IMR-90 (cell line): Measurements from ENCODE around the gene LSM14A. TPM values are rescaled to one million over a fixed set of nuclear protein-coding genes. Genes with fewer than 3 reads are reported as not detected.

Source experiments
- ATAC-seq: fragments of 200-7000 bp; cut with Tn5 transposase; 2 replicates; pipeline ENCODE4 v1.9.1; 2020; ENCODE audit warnings: low read depth, mild to moderate bottlenecking, moderate library complexity
- BruUV-seq: library from RNA; stranded (reverse); fragments of 400-500 nt; replicated peaks from 2 replicates; lab custom pipeline; 2021; lab: Mats Ljungman, UMichigan
- CTCF ChIA-PET: fragments of 300-600 bp; formaldehyde crosslinking; extraction: SDS; loops from one replicate; lab custom pipeline; 2021; ENCODE audit warnings: antibody characterized with exemption; lab: Yijun Ruan, JAX
- POLR2A ChIA-PET: fragments of 300-600 bp; sonication (Branson Sonifier 250); formaldehyde crosslinking; loops from one replicate; lab custom pipeline; 2022; ENCODE audit warnings: antibody characterized with exemption; ENCODE audit not compliant: unreplicated experiment; lab: Charles Lee
- DNase-seq: peaks from one replicate; pipeline ENCODE4 v3.0.0; 2013
- H2AFZ ChIP-seq: replicated peaks from 2 replicates; pipeline ENCODE3; 2013; ENCODE audit warnings: low read length, mild to moderate bottlenecking; ENCODE audit not compliant: poor library complexity
- H2AK5ac ChIP-seq: 2 replicates; pipeline ENCODE4 v1.6.1; 2013; ENCODE audit warnings: low read depth, low read length, inconsistent platforms
- H2AK9ac ChIP-seq: replicated peaks from 2 replicates; pipeline ENCODE3; 2013; ENCODE audit warnings: mild to moderate bottlenecking, low read depth, low read length, moderate library complexity; ENCODE audit not compliant: poor library complexity
- H2BK120ac ChIP-seq: 2 replicates; pipeline ENCODE4 v1.6.1; 2013; ENCODE audit warnings: low read depth, low read length, inconsistent platforms
- H2BK15ac ChIP-seq: 3 replicates; pipeline ENCODE4 v1.6.1; 2013; ENCODE audit warnings: low read depth, low read length, inconsistent platforms
- H2BK20ac ChIP-seq: 2 replicates; pipeline ENCODE4 v1.6.1; 2013; ENCODE audit warnings: low read depth, mild to moderate bottlenecking, inconsistent platforms, low read length, moderate library complexity
- H2BK5ac ChIP-seq: 2 replicates; pipeline ENCODE4 v1.6.1; 2013; ENCODE audit warnings: mild to moderate bottlenecking, low read depth, low read length, inconsistent platforms; ENCODE audit not compliant: poor library complexity, severe bottlenecking
- H3K14ac ChIP-seq: replicated peaks from 2 replicates; pipeline ENCODE4 v1.6.1; 2013; ENCODE audit warnings: low read depth, low read length, inconsistent platforms
- H3K18ac ChIP-seq: 2 replicates; pipeline ENCODE4 v1.6.1; 2013; ENCODE audit warnings: low read depth, low read length, control low read depth
- H3K23ac ChIP-seq: 2 replicates; pipeline ENCODE4 v1.6.1; 2013; ENCODE audit warnings: low read depth, low read length, inconsistent platforms
- H3K27ac ChIP-seq: 2 replicates; pipeline ENCODE4 v1.5.1; 2013; ENCODE audit warnings: mild to moderate bottlenecking, control low read depth, low read length; ENCODE audit not compliant: insufficient read depth
- H3K27me3 ChIP-seq: 2 replicates; pipeline ENCODE4 v1.6.1; 2013; ENCODE audit warnings: low read length; ENCODE audit not compliant: control insufficient read depth, insufficient read depth
- H3K36me3 ChIP-seq: 2 replicates; pipeline ENCODE4 v1.6.1; 2013; ENCODE audit warnings: low read length, mixed read lengths; ENCODE audit not compliant: control insufficient read depth, insufficient read depth
- H3K4ac ChIP-seq: 2 replicates; pipeline ENCODE4 v1.6.1; 2013; ENCODE audit warnings: low read depth, low read length, inconsistent platforms
- H3K4me1 ChIP-seq: 2 replicates; pipeline ENCODE4 v1.6.1; 2013; ENCODE audit warnings: low read length, mixed read lengths; ENCODE audit not compliant: control insufficient read depth, insufficient read depth
- H3K4me2 ChIP-seq: 2 replicates; pipeline ENCODE4 v1.6.1; 2013; ENCODE audit warnings: low read depth, mild to moderate bottlenecking, control low read depth, low read length, moderate library complexity
- H3K4me3 ChIP-seq: 2 replicates; pipeline ENCODE4 v1.5.1; 2013; ENCODE audit warnings: low read depth, mild to moderate bottlenecking, control low read depth, low read length, moderate library complexity; ENCODE audit not compliant: insufficient read depth
- H3K56ac ChIP-seq: 2 replicates; pipeline ENCODE4 v1.6.1; 2013; ENCODE audit warnings: low read length, inconsistent platforms; ENCODE audit not compliant: insufficient read depth; ENCODE audit errors: extremely low read depth
- H3K79me1 ChIP-seq, 2 experiments: 2 replicates each; pipeline ENCODE4 v1.6.1; 2013; ENCODE audit warnings: low read length in 2 of 2, inconsistent platforms in 1 of 2, low read depth in 1 of 2
- H3K9ac ChIP-seq: 2 replicates; pipeline ENCODE4 v1.6.1; 2013; ENCODE audit warnings: low read depth, low read length, control low read depth
- H3K9me1 ChIP-seq: 2 replicates; pipeline ENCODE4 v1.6.1; 2013; ENCODE audit warnings: low read length, inconsistent platforms; ENCODE audit not compliant: insufficient read depth
- H3K9me3 ChIP-seq: 2 replicates; pipeline ENCODE4 v1.6.1; 2013; ENCODE audit warnings: low read length; ENCODE audit not compliant: control insufficient read depth, insufficient read depth
- H4K20me1 ChIP-seq: 2 replicates; pipeline ENCODE4 v1.6.1; 2013; ENCODE audit warnings: low read length, inconsistent platforms; ENCODE audit not compliant: insufficient read depth
- H4K5ac ChIP-seq: 2 replicates; pipeline ENCODE4 v1.6.1; 2013; ENCODE audit warnings: mild to moderate bottlenecking, low read depth, low read length, control low read depth
- H4K8ac ChIP-seq, 2 experiments: 2 replicates each; pipeline ENCODE4 v1.6.1; 2013; ENCODE audit warnings: low read depth in 2 of 2, low read length in 2 of 2, control low read depth in 1 of 2, inconsistent platforms in 1 of 2
- H4K91ac ChIP-seq: 2 replicates; pipeline ENCODE4 v1.6.1; 2013; ENCODE audit warnings: low read depth, low read length, inconsistent platforms; ENCODE audit not compliant: insufficient read depth
- BHLHE40 ChIP-seq: fragments of 150-350 bp; IDR thresholded peaks from 2 replicates; pipeline ENCODE4 v1.6.1; 2016; ENCODE audit warnings: mild to moderate bottlenecking, low read depth, low read length
- CEBPB ChIP-seq: IDR thresholded peaks from 2 replicates; pipeline ENCODE4 v1.6.1; 2012; ENCODE audit warnings: low read depth, low read length, improper control_type of control experiment
- CHD1 ChIP-seq: IDR thresholded peaks from 2 replicates; pipeline ENCODE4 v1.6.1; 2012; ENCODE audit warnings: low read depth, low read length, improper control_type of control experiment
- CTCF ChIP-seq: conservative IDR thresholded peaks from 2 replicates; pipeline ENCODE4 v1.5.1; 2012; ENCODE audit warnings: mild to moderate bottlenecking, low read depth, low read length, improper control_type of control experiment
- ELK1 ChIP-seq: fragments of 150-350 bp; IDR thresholded peaks from 2 replicates; pipeline ENCODE4 v1.6.1; 2016; ENCODE audit warnings: low read depth, mild to moderate bottlenecking, low read length, moderate library complexity, borderline replicate concordance
- FOS ChIP-seq: fragments of 150-350 bp; IDR thresholded peaks from 2 replicates; pipeline ENCODE4 v1.6.1; 2016; ENCODE audit warnings: low read depth, low read length
- MAFK ChIP-seq: IDR thresholded peaks from 2 replicates; pipeline ENCODE4 v1.6.1; 2012; ENCODE audit warnings: low read depth, low read length, improper control_type of control experiment
- MAZ ChIP-seq: IDR thresholded peaks from 2 replicates; pipeline ENCODE4 v1.6.1; 2012; ENCODE audit warnings: low read depth, mild to moderate bottlenecking, low read length, improper control_type of control experiment, moderate library complexity, borderline replicate concordance
- MXI1 ChIP-seq: IDR thresholded peaks from 2 replicates; pipeline ENCODE4 v1.6.1; 2012; ENCODE audit warnings: low read depth, mild to moderate bottlenecking, low read length, moderate library complexity, borderline replicate concordance
- NFE2L2 ChIP-seq: fragments of 150-350 bp; IDR thresholded peaks from 2 replicates; pipeline ENCODE4 v1.6.1; 2016; ENCODE audit warnings: low read depth, mild to moderate bottlenecking, low read length
- POLR2A ChIP-seq: IDR thresholded peaks from 2 replicates; pipeline ENCODE4 v1.6.1; 2012; ENCODE audit warnings: mild to moderate bottlenecking, low read depth, low read length
- RAD21 ChIP-seq: IDR thresholded peaks from 2 replicates; pipeline ENCODE4 v1.6.1; 2012; ENCODE audit warnings: low read length, improper control_type of control experiment
- RCOR1 ChIP-seq: IDR thresholded peaks from 2 replicates; pipeline ENCODE4 v1.6.1; 2012; ENCODE audit warnings: mild to moderate bottlenecking, low read length, improper control_type of control experiment; ENCODE audit not compliant: insufficient replicate concordance
- RFX5 ChIP-seq: IDR thresholded peaks from 2 replicates; pipeline ENCODE4 v1.8.0; 2012; ENCODE audit warnings: low read depth, mild to moderate bottlenecking, low read length, moderate library complexity
- SMC3 ChIP-seq: fragments of 150-350 bp; IDR thresholded peaks from 2 replicates; pipeline ENCODE4 v1.6.1; 2016; ENCODE audit warnings: low read depth, mild to moderate bottlenecking, antibody characterized with exemption, low read length, moderate library complexity
- USF2 ChIP-seq: fragments of 150-350 bp; IDR thresholded peaks from 2 replicates; pipeline ENCODE4 v1.6.1; 2017; ENCODE audit warnings: mild to moderate bottlenecking, antibody characterized with exemption, low read length, low read depth
- WGBS, 2 experiments: methylation state at CpG; one replicate each; pipeline versions ENCODE4 v1.1.5 to v1.1.7; 2013; ENCODE audit warnings: missing lambda C conversion rate in 2 of 2; ENCODE audit not compliant: insufficient read length in 1 of 2; ENCODE audit errors: extremely low coverage in 2 of 2; 5-methylcytosine and 5-hydroxymethylcytosine counted together
- dilution Hi-C: fragments of 300-500 bp; cut with HindIII; formaldehyde crosslinking; loops from one replicate; pipeline ENCODE4 v1.14.3; 2018; ENCODE audit warnings: low sequenced_read_pairs; ENCODE audit not compliant: unreplicated experiment
- in situ Hi-C: fragments of 300-500 bp; cut with MboI; formaldehyde crosslinking; loops from 3 replicates; pipeline ENCODE4 v1.14.3; 2019; ENCODE audit warnings: low sequenced_read_pairs, inconsistent platforms, mixed read lengths
- intact Hi-C: fragments of 100-400 bp; cut with micrococcal nuclease; formaldehyde crosslinking; loops from 2 replicates; pipeline ENCODE4 v1.10.0; 2022
- polyA plus RNA-seq, 3 experiments: library from polyadenylated mRNA; depleted of rRNA; stranded (reverse); fragments of >200 nt; gene quantifications; 2 replicates each; pipeline ENCODE4 v1.2.3, GENCODE V29; 2012; ENCODE audit warnings: low replicate concordance in 1 of 3
- total RNA-seq: library from RNA; depleted of rRNA; stranded (reverse); fragments of >200 nt; gene quantifications from 2 replicates; pipeline ENCODE4 v1.2.3, GENCODE V29; 2012

Gene LSM14A
- total and polyA plus RNA-seq, 2 of the 4 experiments (the other 2 are of a cell fraction), result 44.3 to 54.8 TPM

- Histone ChIP-seq H3K4me2 (no peak overlapping the region), H3K36me3 (no peaks in the 10 kb centered on the region), H2AK9ac (no peak overlapping the region), H4K5ac (no peak overlapping the region), H3K9ac (no peak overlapping the region), H3K9me3 (no peaks in the 10 kb centered on the region), H3K9me1 (no peaks in the 10 kb centered on the region), H3K14ac (no peak overlapping the region), H2BK120ac (no peak overlapping the region), H3K23ac (no peak overlapping the region), H3K79me1 (no peaks in the 10 kb centered on the region), H3K4ac (no peak overlapping the region), H2AFZ (no peak overlapping the region), H3K4me1 (no peaks in the 10 kb centered on the region), H4K8ac (no peak overlapping the region), H2BK20ac (no peak overlapping the region), H4K20me1 (no peaks in the 10 kb centered on the region), H3K27me3 (peaks cover 2% of the 10 kb centered on the region; the same call in 1 of the 2 replicates), H3K18ac (no peak overlapping the region), H3K4me3 (no peak overlapping the region), H2BK5ac (no peak overlapping the region), H2AK5ac (no peak overlapping the region), H2BK15ac (no peak overlapping the region), H3K27ac (no peak overlapping the region), H3K56ac (no peak overlapping the region), H4K91ac (no peak overlapping the region)
- ChIA-PET POLR2A (no interaction called here), CTCF (no interaction called here)
- in situ Hi-C loops, result loop anchor here (25.0 kb wide), 1 partner anchor 562 kb away; no protein-coding TSS in a partner anchor
- intact Hi-C loops, result no loop called here
- WGBS, 2 experiments, result no CpG with 5 or more reads among the region's 5 CpGs
- dilution Hi-C loops, result no loop called here
- DNase-seq (no peak), ATAC-seq (no peak)
- BruUV-seq, result no TSS peak
- TF ChIP-seq ELK1, result no peak
- no peak for TF ChIP-seq SMC3
- no peak for TF ChIP-seq POLR2A
- TF ChIP-seq CTCF, result no peak
- TF ChIP-seq MXI1, result no peak
- no peak for TF ChIP-seq RAD21
- no peak for TF ChIP-seq RFX5
- no peak for TF ChIP-seq MAZ
- no peak for TF ChIP-seq USF2
- TF ChIP-seq CHD1, result no peak
- no peak for TF ChIP-seq RCOR1
- TF ChIP-seq CEBPB, result no peak; the same call in 1 of the 2 replicates
- no peak for TF ChIP-seq FOS
- TF ChIP-seq NFE2L2, result no peak
- TF ChIP-seq BHLHE40, result no peak
- TF ChIP-seq MAFK, result no peak
Measured at GRCh38 chr19:34149873-34150272, 22.4 kb upstream of the LSM14A start.
